Neural cell (in vitro differentiated cells): Measurements from ENCODE around the gene SHISA3. TPM values are rescaled to one million over a fixed set of nuclear protein-coding genes. Genes with fewer than 3 reads are reported as not detected.
A peak's percentile ranks its signal among the peaks of the same experiment; 100 is the strongest.
"Not testable (repeated sequence)": the region's sequence is repeated elsewhere in the genome, so short reads cannot be mapped to it uniquely, and the experiment has no call there.

Experiments used
- H2AFZ ChIP-seq: fragments of 200-600, 300-800 bp; sonication (generic), shearing (Covaris generic); 2 replicates; pipeline ENCODE4 v1.6.0; 2014; ENCODE audit warnings: low read depth, mild to moderate bottlenecking, antibody characterized with exemption, low read length, moderate library complexity
- H3F3A ChIP-seq: fragments of 200-600 bp; shearing (Covaris generic); 2 replicates; pipeline ENCODE4 v1.6.1; 2016; ENCODE audit warnings: mild to moderate bottlenecking, moderate library complexity, mixed read lengths, antibody characterized with exemption, low read length; ENCODE audit not compliant: insufficient read depth, poor library complexity, severe bottlenecking
- H3K27ac ChIP-seq: fragments of 200-600, 300-800 bp; sonication (generic), shearing (Covaris generic); 2 replicates; pipeline ENCODE4 v1.5.1; 2014; ENCODE audit warnings: mild to moderate bottlenecking, low read length, moderate library complexity
- H3K27me3 ChIP-seq: fragments of 300-800, 200-600 bp; sonication (generic), shearing (Covaris generic); 2 replicates; pipeline ENCODE4 v1.6.0; 2014; ENCODE audit warnings: mild to moderate bottlenecking, low read depth, low read length, moderate library complexity; ENCODE audit not compliant: insufficient read depth
- H3K36me3 ChIP-seq: fragments of 300-800, 200-600 bp; sonication (generic), shearing (Covaris generic); 2 replicates; pipeline ENCODE4 v1.5.1; 2014; ENCODE audit warnings: mild to moderate bottlenecking, antibody characterized with exemption, low read length, moderate library complexity; ENCODE audit not compliant: insufficient read depth
- H3K4me2 ChIP-seq: fragments of 300-800, 200-600 bp; sonication (generic), shearing (Covaris generic); 2 replicates; pipeline ENCODE4 v1.6.0; 2014; ENCODE audit warnings: mild to moderate bottlenecking, low read length
- H3K4me3 ChIP-seq: fragments of 300-800, 200-600 bp; sonication (generic), shearing (Covaris generic); 2 replicates; pipeline ENCODE4 v1.5.1; 2014; ENCODE audit warnings: mild to moderate bottlenecking, low read length, moderate library complexity
- H3K79me2 ChIP-seq: fragments of 200-600 bp; shearing (Covaris generic); replicated peaks from 2 replicates; pipeline ENCODE4 v1.6.0; 2014; ENCODE audit warnings: mild to moderate bottlenecking, low read length, moderate library complexity; ENCODE audit not compliant: insufficient read depth
- H3K9ac ChIP-seq: fragments of 300-800, 200-600 bp; sonication (generic), shearing (Covaris generic); 2 replicates; pipeline ENCODE4 v1.6.1; 2016; ENCODE audit warnings: mild to moderate bottlenecking, low read length, mixed read lengths
- H3K9me2 ChIP-seq: fragments of 200-600 bp; shearing (Covaris generic); 2 replicates; pipeline ENCODE4 v1.6.1; 2016; ENCODE audit warnings: mild to moderate bottlenecking, low read length, mixed read lengths; ENCODE audit not compliant: insufficient read depth
- H3K9me3 ChIP-seq: fragments of 200-600, 300-800 bp; sonication (generic), shearing (Covaris generic); 2 replicates; pipeline ENCODE4 v1.6.1; 2016; ENCODE audit warnings: mild to moderate bottlenecking, mixed run types, low read length, moderate library complexity, mixed read lengths
- H4K20me1 ChIP-seq: fragments of 200-600 bp; shearing (Covaris generic); 2 replicates; pipeline ENCODE4 v1.6.1; 2016; ENCODE audit warnings: mild to moderate bottlenecking, mixed run types; ENCODE audit not compliant: insufficient read depth
- CTCF ChIP-seq: fragments of 450-650 bp; IDR thresholded peaks from 2 replicates; pipeline ENCODE4 v1.5.1; 2014; ENCODE audit warnings: antibody characterized with exemption, mild to moderate bottlenecking, moderate library complexity; ENCODE audit not compliant: poor library complexity, severe bottlenecking
- EP300 ChIP-seq: fragments of 450-650 bp; conservative IDR thresholded peaks from 2 replicates; pipeline ENCODE4 v1.6.1; 2014; ENCODE audit warnings: antibody characterized with exemption, mild to moderate bottlenecking, moderate library complexity; ENCODE audit not compliant: poor library complexity, severe bottlenecking
- MXI1 ChIP-seq: fragments of 450-650 bp; conservative IDR thresholded peaks from 2 replicates; pipeline ENCODE4 v1.6.1; 2014; ENCODE audit warnings: antibody characterized with exemption, mild to moderate bottlenecking; ENCODE audit not compliant: poor library complexity, severe bottlenecking
- POLR2AphosphoS5 ChIP-seq: IDR thresholded peaks from 2 replicates; pipeline ENCODE4 v1.6.1; 2012
- RAD21 ChIP-seq: fragments of 450-650 bp; conservative IDR thresholded peaks from 2 replicates; pipeline ENCODE4 v1.6.1; 2014; ENCODE audit warnings: antibody characterized with exemption, mild to moderate bottlenecking, moderate library complexity
- SMC3 ChIP-seq: fragments of 450-650 bp; conservative IDR thresholded peaks from 2 replicates; pipeline ENCODE4 v1.6.1; 2014; ENCODE audit warnings: antibody characterized with exemption, mild to moderate bottlenecking, moderate library complexity; ENCODE audit not compliant: poor library complexity
- TAF1 ChIP-seq: IDR thresholded peaks from 2 replicates; pipeline ENCODE4 v1.6.1; 2012; ENCODE audit warnings: low read depth
- polyA plus RNA-seq: library from polyadenylated mRNA; depleted of rRNA; stranded (reverse); fragments of >200 nt; gene quantifications from 2 replicates; pipeline ENCODE4 v1.2.3, GENCODE V29; 2014
- TF ChIP-seq, protein P1 (sequence below): IDR thresholded peaks from 2 replicates; pipeline ENCODE4 v1.6.1; 2012; ENCODE audit warnings: borderline replicate concordance

The SHISA3 gene
- polyA plus RNA-seq, 1 donor from 2014 or later, result not detected

- Histone ChIP-seq H4K20me1 (no peaks in the 10 kb centered on the region), H3K36me3 (no peaks in the 10 kb centered on the region), H3K9me2 (no peaks in the 10 kb centered on the region), H3K27ac (no peak overlapping the region), H3K27me3 (no peaks in the 10 kb centered on the region), H2AFZ (no peak overlapping the region), H3K9me3 (no peaks in the 10 kb centered on the region), H3K79me2 (no peaks in the 10 kb centered on the region), H3K4me3 (no peak overlapping the region), H3K9ac (no peak overlapping the region), H3K4me2 (no peak overlapping the region), H3F3A (no peaks in the 10 kb centered on the region)
- TF ChIP-seq MXI1 (no peak), SMC3 (peak; percentile 82), RAD21 (peak; percentile 78), CTCF (peak; percentile 76)
- TF ChIP-seq, protein P1, sequence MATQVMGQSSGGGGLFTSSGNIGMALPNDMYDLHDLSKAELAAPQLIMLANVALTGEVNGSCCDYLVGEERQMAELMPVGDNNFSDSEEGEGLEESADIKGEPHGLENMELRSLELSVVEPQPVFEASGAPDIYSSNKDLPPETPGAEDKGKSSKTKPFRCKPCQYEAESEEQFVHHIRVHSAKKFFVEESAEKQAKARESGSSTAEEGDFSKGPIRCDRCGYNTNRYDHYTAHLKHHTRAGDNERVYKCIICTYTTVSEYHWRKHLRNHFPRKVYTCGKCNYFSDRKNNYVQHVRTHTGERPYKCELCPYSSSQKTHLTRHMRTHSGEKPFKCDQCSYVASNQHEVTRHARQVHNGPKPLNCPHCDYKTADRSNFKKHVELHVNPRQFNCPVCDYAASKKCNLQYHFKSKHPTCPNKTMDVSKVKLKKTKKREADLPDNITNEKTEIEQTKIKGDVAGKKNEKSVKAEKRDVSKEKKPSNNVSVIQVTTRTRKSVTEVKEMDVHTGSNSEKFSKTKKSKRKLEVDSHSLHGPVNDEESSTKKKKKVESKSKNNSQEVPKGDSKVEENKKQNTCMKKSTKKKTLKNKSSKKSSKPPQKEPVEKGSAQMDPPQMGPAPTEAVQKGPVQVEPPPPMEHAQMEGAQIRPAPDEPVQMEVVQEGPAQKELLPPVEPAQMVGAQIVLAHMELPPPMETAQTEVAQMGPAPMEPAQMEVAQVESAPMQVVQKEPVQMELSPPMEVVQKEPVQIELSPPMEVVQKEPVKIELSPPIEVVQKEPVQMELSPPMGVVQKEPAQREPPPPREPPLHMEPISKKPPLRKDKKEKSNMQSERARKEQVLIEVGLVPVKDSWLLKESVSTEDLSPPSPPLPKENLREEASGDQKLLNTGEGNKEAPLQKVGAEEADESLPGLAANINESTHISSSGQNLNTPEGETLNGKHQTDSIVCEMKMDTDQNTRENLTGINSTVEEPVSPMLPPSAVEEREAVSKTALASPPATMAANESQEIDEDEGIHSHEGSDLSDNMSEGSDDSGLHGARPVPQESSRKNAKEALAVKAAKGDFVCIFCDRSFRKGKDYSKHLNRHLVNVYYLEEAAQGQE, result no peak
These were observed 25.7 kb upstream of the SHISA3 start for GRCh38 chr4:42371305-42372252.

DNA sequence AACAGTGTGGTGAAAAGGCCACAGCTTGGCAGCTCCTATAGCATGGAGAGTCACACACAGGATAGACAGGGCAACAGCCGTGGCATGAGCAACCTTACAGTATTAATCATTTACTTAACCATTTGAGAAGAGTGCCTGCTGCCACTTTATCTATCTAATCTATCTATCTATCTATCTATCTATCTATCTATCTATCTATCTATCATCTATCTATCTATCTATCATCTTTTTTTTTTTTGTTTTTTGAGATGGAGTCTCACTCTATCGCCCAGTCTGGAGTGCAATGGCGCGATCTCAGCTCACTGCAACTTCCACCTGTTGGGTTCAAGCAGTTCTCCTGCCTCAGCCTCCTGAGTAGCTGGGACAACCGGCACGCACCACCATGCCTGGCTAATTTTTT, 25.0 kb upstream of the SHISA3 start:
- H3K27me3 ChIP-seq, H3K79me2 ChIP-seq, H3K36me3 ChIP-seq, H3K9me3 ChIP-seq, H4K20me1 ChIP-seq, H2AFZ ChIP-seq, H3K4me2 ChIP-seq, H3F3A ChIP-seq, H3K9ac ChIP-seq, H3K9me2 ChIP-seq, H3K4me3 ChIP-seq, H3K27ac ChIP-seq: not testable (repeated sequence)

GRCh38 chr4:42377497-42377896, 19.8 kb upstream of the SHISA3 start:
- no peaks in the 10 kb centered on the region for H3K9me2 ChIP-seq
- no peak overlapping the region for H2AFZ ChIP-seq
- no peak overlapping the region for H3K4me2 ChIP-seq
- H3K4me3 ChIP-seq, result no peak overlapping the region
- no peaks in the 10 kb centered on the region for H3K79me2 ChIP-seq
- H3K9me3 ChIP-seq, result no peaks in the 10 kb centered on the region
- no peak overlapping the region for H3K27ac ChIP-seq
- H3K27me3 ChIP-seq, result no peaks in the 10 kb centered on the region
- TF ChIP-seq RAD21, result no peak
- TF ChIP-seq TAF1, result no peak
- TF ChIP-seq MXI1, result no peak
- no peak for TF ChIP-seq CTCF
- no peak for TF ChIP-seq POLR2AphosphoS5
- TF ChIP-seq SMC3, result no peak
- no peak for TF ChIP-seq EP300
- TF ChIP-seq, protein P1, result no peak
- H3K9ac ChIP-seq, result no peak overlapping the region
- no peaks in the 10 kb centered on the region for H3F3A ChIP-seq
- no peaks in the 10 kb centered on the region for H3K36me3 ChIP-seq
- no peaks in the 10 kb centered on the region for H4K20me1 ChIP-seq
